Fibroblast of pulmonary artery (primary cell): ENCODE results near the gene CRTAC1.

Experiments used
- DNase-seq: peaks from one replicate; pipeline ENCODE4 v3.0.0-alpha.2; 2010; ENCODE audit warnings: low read depth
- H3K4me3 ChIP-seq: replicated peaks from 2 replicates; pipeline ENCODE4 v1.5.1; 2011; ENCODE audit warnings: low read depth, mild to moderate bottlenecking, control low read depth, low read length, moderate library complexity
- CTCF ChIP-seq: IDR thresholded peaks from 2 replicates; pipeline ENCODE4 v1.5.1; 2011; ENCODE audit warnings: mild to moderate bottlenecking, control low read depth, low read length, inconsistent platforms; ENCODE audit errors: missing control alignments

Gene CRTAC1

GRCh38 chr10:98020254-98020653 is 10.2 kb downstream of the CRTAC1 start:
- DNase-seq, result no peak
- H3K4me3 ChIP-seq, result no peak overlapping the region
- TF ChIP-seq CTCF, result no peak

GRCh38 chr10:98019784-98020183 is 10.6 kb downstream of the CRTAC1 start:
- no peak overlapping the region for H3K4me3 ChIP-seq
- no peak for DNase-seq
- no peak for TF ChIP-seq CTCF

- DNase-seq, result no peak
- TF ChIP-seq CTCF, result no peak
- no peak overlapping the region for H3K4me3 ChIP-seq
Observed at GRCh38 chr10:98016772-98017475, 13.5 kb downstream of the CRTAC1 start.

- no peak for DNase-seq
- no peak for TF ChIP-seq CTCF
- no peak overlapping the region for H3K4me3 ChIP-seq
Observed at GRCh38 chr10:98013776-98014175, 16.6 kb downstream of the CRTAC1 start.

- DNase-seq, result no peak
- H3K4me3 ChIP-seq, result no peak overlapping the region
- TF ChIP-seq CTCF, result no peak
Observed at GRCh38 chr10:98013122-98013521, 17.3 kb downstream of the CRTAC1 start.

- no peak for TF ChIP-seq CTCF
- DNase-seq, result no peak
- no peak overlapping the region for H3K4me3 ChIP-seq
Observed at GRCh38 chr10:98012644-98013043, 17.8 kb downstream of the CRTAC1 start.
